T1000 (cell line): ENCODE measurements around the gene IDS.
"Not testable (repeated sequence)": the region's sequence is repeated elsewhere in the genome, so short reads cannot be mapped to it uniquely, and the experiment has no call there.

ENCODE experiments used
- DNase-seq: peaks from one replicate; lab custom pipeline; 2025; ENCODE audit warnings: mixed read lengths; lab: John Stamatoyannopoulos, UW

Gene IDS

DNA sequence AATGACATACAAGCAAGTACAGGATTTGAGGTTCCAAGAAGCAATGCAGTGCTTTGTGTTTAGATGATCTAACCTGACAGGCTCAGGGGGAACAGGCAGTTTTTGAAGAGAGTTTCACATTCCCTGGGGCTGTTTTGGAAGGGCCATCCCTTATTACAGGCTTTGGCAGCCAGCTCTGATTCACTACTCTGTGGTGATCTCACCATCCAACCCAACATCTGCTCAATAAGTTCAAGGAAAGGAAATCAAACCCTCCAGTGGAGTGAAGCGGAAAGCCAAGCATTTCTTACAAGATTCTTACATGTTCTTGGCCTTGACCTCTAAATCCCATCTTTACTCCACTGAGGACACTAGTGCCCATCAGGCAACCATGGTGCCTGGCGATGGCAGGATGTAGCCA lies 7.5 kb downstream of the IDS start:
- DNase-seq = peak; percentile 8

DNA sequence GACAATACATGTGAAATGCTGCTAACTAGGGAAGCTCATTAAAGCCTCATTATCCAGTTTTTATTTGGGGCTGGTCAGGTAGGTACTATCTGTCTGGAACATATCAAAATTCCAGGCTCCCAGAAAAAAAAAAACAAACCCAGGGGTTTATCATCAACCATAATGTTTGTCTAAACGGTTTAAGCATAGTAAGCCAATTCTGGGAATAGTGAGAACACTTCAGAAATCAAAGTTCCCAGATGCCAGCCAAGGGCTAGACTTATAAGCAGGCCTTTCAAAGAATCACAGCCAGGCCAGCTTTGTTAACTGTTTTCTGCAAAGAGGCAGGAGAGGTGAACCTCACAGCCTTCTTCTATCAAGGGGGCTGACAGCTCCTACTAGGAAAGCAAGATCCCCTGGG lies 8.1 kb downstream of the IDS start:
- DNase-seq = no peak

DNA sequence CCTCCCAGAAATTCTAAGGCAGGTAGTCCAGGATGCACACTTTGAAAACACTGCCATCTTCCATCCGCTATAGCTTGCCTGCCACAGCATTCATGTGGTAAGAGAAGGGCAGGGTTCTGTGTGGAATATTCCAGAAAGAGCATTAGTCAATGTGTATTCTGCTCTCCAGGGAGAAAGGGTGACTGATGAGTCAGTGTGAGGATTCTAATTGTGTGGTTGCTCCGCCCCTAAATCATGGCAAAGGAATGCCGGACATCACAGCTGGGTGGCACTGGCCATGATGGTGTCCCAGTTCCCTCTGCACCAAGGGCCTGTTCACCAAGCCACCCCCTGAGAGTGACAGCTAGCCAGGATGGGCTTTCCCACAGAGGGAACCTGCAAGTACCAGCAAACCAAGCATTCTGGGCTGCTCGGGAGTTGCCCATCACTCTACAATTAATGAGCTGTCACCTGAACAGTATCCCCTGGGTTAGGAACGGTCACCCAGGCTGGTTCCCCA lies 9.5 kb downstream of the IDS start:
- peak; percentile 9 for DNase-seq

DNA sequence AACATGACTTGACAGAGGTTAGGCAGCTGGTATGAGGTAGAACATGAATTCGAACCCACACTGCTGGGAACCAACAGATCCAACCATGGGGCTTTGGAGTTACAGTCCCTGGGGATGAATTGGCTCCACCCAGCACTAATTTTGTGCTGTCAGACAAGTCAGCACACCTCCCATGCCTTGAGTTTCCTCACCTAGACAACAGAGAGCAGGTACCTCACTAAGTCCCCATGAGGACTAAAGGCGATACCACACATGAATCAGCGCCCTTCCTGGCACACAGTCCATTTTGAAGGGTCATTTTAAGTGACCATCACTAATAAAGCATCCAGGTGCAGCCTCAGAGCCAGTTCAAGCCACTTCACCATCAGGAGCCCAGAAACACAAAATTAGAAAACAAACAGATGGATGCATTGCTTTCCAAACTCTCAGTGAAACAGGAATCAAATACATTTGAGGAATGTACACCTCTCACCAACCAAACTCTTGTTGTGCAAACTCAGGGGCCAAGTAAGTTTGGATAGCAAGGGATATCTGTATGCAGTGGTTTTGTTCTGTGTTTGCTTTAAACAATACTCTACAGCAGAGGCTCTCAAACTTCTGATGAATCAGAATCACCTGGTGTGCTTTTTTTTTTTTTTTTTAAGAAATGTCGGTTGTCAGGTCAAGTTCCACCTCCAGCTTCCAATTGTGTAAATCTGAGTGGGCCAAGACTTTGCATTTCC lies 10.1 kb downstream of the IDS start:
- no peak for DNase-seq

DNA sequence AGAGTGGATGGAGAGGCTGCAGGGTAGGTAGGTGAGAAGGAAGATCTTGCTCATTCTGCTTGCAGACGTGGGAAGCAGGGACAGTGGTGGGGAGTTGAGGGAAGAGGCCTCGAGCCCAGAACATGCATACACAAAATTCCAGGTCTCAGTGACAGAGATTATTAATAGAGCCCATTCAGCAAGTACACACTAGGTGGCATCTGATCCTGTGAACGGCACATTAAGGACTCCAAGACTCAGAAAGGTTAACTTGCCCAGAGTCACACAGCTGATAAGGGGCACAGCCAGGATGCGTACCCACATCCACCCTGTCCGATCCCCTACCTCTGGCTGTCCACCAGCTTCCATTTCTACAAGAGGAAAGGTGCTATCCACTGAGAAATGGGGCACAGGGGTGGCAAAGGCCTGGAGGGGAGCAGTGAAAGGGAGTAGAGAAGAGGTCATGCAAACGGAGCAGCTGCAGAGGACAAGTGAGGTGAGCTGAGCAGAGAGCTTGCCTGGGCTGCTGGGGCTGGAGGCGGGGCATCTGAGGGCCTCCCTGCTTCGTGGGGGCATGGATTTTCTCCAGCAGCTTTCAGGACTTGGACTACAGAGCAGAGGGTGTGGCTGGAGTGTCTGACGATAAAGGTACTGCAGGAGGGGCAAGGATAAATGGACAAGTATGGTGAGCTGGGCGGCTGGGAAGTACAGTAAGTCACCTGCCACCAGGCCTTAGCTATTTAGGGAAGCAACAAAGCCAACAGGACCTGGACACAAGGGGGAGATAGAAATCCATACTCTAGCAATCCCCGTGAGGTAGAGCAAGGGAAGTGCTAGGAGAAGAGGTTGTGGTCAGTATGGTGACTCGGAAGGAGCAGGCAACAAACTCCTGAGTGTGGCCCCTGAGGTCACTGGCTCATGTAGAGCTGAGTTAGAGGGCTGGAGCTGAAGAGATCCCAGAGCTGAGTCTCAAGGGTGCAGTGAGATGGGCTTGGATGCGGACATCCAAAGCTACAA lies 11.2 kb downstream of the IDS start:
- DNase-seq = no peak

DNA sequence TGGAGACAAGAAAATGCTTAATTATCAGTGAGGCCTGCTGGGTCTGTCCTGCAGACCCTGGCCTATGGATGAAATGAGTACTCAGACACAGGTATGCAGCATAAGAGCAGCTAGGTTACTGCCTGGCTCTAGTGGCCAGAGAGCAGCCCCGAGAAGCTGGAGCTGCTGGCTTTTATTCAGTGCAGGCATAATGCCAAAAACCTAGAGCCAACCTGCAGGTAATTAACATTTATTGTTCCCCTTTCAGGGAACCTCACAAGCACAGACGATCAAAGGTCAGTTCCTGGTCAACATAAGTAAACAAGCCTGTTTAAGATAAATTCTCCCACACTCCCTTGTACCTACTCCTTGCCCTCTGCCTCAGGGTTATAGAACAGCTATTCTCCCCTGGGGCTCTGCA lies 13.3 kb downstream of the IDS start:
- no peak for DNase-seq

DNA sequence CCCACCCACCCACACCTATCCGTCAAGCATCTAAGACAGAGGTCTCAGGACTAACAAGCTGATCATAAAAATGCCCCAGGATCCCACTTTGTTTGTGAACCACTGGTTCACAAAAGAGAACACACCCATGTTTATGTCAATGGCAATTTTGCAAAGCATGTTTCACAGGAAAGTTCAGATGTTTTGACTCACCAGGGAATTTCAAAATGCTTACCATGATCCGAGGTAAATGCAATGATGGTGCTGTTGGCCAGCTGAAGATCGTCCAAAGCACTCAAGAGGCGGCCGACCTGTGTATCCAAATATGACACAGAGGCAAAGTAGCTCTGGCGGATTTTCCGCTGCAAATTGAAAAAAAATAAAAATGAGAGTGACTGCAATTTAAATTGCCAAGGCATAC lies 15.0 kb downstream of the IDS start:
- no peak for DNase-seq

DNA sequence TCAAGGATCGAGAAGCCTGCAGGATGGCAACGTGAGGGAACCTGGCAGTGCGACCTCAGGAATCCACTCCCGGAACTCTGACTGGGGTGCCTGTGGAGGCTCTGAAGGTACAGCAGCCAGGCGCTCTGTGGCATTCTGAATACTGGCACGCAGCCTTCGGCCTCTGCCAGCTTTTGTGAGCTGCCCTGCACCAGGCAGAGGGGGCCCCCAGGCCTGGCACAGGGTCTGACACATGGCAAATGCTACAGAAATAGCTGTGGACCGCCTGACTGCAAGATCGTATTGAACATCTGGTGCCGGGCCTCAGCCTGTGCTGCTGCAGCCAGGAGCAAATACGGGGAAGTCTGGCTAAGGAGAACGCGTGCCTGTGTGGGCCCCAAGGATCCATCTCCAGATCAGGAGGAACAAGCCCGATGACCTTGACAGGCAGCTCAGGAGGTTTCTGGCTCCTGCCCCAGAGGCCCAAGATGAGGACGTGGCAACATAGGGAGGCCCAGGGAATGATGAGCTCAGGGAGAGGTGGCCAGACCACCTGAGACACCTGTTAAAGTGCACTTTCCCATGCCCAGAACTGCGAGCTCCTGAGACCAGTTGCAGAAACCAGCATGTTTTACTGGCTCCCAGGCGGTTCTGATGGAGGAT lies 16.6 kb downstream of the IDS start:
- DNase-seq = not testable (repeated sequence)

DNA sequence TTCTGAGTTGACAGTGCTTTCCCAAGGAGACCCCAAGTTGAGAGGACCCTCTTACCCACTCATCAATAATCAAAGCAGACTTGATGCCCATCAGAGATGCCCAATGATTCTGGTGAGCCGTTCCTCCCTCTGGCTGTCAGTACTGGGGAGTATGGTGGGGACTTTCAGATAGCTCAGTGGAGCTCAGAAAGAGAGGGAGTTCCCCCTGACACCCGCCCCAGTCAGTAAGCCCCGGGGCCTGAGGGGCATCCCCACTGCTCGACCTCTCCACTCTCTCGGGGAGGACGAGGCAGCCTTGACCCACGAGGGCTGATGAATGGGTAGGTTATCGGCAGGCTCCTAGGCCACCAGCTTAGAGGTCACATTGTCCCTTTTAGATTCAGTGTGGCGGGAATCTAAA lies 17.1 kb downstream of the IDS start:
- DNase-seq = not testable (repeated sequence)

DNA sequence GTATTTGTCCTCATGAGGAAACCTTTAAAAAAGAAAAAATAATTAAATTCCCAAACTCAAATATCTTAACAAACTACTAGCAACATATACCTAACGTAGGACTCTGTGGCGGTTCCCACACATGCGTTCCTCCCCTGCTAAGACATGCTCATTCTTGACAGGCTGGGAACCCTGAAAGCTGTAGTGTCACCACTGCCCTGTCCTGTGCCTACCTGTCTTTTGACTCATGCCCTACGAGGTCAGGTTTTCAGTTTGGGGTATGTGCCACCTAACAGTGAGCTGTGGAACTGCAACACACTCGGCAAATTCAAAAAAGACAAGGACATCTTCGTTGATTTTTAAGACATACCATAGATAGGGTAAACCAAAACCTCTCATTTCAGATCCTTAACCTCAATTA lies 17.8 kb downstream of the IDS start:
- DNase-seq = no peak

DNA sequence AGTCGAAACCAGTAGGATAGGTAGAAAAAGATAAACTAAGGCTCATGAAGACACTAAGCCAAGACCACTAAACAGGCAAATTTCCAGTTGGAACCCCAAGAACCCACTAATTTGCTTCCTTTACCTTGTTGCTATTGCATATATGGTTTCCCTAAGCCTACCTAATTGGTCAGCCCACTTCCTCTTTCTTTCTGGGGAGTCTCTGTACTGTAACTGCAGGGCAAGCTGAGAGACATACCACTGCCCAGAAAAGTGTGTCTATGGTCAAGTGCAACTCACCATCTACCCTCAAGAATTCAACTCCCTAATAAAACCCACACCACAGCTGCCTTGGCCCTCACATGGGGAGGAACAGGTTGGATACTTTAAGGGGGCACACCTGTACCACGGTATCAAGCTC lies 28.6 kb downstream of the IDS start:
- DNase-seq = no peak

DNA sequence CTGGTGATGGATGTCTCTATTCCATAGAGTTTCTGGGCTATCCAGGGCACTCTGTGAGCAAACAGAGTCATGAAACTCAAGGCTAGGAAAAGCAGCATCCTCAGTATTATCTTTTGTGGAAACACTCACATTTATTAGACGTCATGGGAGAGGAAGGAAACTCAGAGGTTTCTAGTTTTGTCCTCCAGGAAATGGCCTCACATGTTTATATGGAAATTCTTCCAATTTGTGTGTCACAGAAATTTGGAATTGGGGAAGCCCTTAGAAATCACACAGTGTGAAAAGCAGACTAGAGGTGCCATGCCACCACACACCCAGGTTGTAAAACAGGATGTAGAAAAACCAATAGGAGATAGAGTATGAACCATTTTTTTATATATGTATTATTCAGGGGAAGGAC lies 31.1 kb downstream of the IDS start:
- no peak for DNase-seq

DNA sequence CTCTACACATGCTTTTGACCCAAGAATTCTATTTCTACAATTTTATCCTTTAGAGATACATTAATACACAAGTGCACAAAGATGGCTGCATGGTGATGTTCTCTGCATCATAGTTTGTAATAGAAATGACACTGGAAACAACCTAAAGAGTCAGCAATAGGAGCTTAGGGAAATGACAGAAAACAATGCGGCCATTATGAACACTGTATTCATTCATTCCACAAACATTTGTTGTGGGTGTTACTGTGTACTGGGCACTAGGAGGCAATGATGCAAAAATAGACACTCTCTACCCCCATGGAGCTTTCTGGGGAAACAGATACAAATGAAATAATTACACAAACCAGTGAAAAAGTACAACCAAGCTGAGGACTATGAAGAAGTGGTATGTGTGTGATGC lies 32.0 kb downstream of the IDS start:
- no peak for DNase-seq

DNA sequence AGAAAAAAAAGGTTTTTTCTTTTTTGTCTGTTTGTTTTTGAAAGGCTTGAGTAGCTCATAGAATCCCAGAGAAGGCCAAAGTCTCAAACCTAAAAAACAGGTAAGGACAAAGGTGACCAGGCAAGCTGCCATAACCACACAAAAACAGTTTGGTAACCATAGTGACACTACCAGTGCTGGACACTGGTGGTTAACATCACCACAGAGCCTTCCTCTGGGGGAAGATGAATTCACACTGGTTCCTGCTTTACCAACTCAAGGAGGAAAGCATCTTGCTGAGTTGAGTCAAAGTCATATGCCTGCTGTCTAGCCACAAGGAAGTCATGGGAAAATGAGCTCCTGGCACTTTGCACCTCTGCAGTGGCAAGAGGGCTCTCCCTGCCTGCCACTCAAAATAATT lies 32.5 kb downstream of the IDS start:
- no peak for DNase-seq

DNA sequence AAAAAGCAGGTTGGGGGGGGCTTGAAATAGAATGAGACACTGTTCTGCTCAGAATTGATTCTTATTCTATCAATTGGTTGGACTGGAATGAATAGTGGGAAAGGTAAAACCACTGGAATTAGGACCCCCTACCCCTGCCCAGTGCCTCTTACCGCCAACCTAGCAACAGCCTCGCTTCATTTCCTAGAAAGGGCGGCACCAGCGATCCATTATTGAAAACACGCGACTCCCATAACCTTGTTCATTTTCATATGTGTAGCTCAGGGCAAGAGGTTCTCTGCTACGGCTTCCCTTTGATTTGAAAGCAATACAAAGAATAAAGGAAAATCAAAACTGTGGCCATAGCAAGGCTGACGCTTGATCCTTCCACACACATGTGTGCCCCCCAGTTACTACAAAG lies 33.7 kb downstream of the IDS start:
- DNase-seq = no peak

DNA sequence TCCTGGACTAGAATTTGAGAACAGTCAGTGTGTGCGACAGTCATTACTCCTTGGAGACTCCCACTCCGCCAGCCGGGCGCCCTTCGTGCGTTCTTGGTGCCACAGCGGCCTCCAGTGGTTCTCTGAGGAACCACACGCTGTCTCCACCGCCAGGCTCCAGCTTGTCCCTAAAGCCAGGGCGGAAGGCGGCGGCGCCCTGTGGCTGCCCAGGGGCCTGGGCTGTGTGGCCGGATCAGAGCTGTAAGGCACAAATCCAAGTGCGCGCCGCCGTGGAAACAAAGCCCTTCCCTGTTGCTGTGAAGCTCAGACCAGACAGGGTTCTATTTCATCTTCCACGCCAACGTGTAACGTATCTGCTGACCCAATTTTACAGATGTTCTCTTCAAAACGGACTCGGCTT lies 34.2 kb downstream of the IDS start:
- peak; percentile 27 for DNase-seq

DNA sequence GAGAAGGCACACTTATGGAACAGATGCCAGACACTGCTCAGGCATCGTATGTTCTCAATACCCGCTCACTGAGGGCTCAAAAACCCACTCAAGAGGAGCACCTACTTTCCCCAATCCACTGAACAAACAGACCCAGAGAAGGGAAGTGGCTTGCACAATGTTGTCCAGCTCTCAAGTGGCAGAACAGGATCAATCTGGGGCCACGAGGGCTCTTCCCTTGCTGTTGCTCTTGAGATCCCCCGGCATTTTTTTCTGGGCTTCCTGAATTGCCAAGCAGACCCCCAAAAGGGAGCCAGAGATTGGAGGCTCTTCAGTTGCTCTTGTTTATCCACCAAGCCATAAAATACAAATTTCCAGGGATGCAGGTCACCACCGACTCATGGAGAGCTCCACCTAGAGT lies 35.7 kb downstream of the IDS start:
- no peak for DNase-seq

DNA sequence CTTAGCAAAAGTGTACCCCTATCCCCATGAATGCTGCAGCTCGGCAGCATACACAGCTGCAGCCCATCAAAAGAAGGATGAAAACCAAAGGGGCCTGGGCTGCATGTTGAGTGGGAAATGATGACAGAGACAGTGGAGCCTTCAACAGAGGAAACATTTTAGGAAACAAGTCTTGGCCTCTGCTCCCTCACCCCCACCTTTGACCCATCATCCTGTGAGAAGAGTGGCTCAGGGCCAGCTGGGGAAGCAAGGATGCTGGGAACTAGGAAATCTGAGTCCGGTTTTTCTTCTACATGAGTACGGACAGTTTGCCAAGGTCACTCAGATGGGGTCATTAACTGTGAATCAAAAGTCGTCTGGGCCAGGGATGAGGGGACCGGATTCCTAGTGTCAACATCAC lies 37.2 kb downstream of the IDS start:
- no peak for DNase-seq

DNA sequence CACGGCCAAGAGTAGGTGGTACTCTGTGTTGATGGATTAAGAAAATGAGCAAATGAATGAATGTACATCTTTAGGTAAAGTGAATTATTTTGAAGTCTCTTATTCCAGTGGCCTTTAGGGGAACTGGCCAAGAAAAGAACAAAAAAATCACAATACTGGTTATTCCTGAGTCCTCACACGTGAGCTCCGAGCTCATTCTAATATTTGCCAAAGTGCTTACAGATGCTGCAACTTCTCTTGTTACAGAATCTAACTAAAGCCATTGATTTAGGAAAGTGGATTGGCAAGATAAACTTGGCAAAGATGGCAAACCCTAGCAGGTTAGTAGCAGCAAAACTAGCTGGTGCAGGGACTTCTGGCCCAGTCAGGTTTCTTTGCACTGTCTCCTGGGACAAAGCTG lies 37.6 kb downstream of the IDS start:
- DNase-seq = no peak

DNA sequence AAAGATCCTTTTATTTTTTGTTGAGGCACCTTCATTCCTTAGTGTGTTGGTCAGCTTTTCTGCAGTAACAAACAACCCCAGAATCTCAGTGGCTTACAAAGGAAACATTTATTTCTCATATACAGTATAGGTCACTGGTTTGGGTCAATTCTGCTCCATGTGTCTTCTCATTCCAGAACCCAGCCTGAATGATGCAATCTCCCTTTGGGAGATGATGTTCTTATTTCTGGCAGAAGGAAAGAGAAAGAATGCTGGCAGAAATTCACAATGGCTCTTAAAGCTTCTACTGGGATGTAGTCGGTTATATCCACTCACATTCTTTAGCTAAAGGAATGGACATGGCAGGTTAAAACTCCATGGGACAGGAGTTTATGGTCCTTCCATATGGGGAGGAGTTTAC lies 42.3 kb downstream of the IDS start:
- no peak for DNase-seq

DNA sequence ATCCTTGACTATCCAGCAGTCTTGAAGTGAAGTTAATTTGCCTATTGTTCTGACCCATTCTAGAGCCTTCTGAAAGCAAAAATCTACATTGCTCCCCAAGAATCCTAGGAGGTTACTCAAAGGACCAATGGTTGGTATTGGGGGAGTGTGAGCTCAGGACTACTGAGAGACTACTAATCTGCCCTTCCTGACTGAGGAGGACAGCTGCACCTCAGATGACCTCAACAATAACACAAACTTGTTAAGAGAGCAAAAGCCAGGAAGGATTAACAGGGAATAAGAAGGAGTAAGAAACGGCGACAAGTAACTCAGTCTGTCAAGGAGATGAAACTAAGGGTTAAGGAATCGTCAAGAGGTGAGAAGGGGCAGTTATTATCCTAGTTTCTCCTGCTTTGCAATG lies 43.4 kb downstream of the IDS start:
- no peak for DNase-seq

DNA sequence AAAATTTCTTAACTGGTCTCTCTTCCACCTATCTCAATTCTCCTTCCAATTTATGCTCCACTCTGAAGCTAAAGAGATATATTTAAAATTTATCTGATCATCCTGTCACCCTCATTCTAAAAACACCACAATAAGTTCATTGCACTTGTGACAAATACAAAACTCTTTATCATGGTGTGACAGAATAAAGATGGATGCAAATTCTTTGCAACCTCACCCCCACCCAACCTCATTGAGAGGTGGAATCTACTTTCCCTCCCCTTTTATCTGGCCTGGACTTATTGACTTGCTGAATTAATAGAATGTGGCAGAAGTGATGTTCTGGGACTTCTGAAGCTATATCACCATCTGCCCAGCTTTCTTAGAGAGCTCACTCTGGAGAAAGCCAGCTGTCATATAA lies 46.5 kb downstream of the IDS start:
- no peak for DNase-seq
